ENCODE results near the gene PADI3.

PADI3 gene

GRCh38 chr1:17250601-17251000 is 1.7 kb downstream of the PADI3 start:
- TF ChIP-seq, protein P1, sequence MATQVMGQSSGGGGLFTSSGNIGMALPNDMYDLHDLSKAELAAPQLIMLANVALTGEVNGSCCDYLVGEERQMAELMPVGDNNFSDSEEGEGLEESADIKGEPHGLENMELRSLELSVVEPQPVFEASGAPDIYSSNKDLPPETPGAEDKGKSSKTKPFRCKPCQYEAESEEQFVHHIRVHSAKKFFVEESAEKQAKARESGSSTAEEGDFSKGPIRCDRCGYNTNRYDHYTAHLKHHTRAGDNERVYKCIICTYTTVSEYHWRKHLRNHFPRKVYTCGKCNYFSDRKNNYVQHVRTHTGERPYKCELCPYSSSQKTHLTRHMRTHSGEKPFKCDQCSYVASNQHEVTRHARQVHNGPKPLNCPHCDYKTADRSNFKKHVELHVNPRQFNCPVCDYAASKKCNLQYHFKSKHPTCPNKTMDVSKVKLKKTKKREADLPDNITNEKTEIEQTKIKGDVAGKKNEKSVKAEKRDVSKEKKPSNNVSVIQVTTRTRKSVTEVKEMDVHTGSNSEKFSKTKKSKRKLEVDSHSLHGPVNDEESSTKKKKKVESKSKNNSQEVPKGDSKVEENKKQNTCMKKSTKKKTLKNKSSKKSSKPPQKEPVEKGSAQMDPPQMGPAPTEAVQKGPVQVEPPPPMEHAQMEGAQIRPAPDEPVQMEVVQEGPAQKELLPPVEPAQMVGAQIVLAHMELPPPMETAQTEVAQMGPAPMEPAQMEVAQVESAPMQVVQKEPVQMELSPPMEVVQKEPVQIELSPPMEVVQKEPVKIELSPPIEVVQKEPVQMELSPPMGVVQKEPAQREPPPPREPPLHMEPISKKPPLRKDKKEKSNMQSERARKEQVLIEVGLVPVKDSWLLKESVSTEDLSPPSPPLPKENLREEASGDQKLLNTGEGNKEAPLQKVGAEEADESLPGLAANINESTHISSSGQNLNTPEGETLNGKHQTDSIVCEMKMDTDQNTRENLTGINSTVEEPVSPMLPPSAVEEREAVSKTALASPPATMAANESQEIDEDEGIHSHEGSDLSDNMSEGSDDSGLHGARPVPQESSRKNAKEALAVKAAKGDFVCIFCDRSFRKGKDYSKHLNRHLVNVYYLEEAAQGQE (IDR thresholded peaks at IDR 0.05; ENCODE audit: insufficient read depth in 1 of 2, low read depth in 2 of 2, low read length in 2 of 2): no peak
- TF ChIP-seq FOXP2 (optimal IDR thresholded peaks at IDR 0.05; ENCODE audit: borderline replicate concordance, extremely low read depth, extremely low read length, insufficient read depth) (no peak), POLR2AphosphoS5 (IDR thresholded peaks at IDR 0.05; ENCODE audit: low read depth, low read length) (no peak), SIN3A (IDR thresholded peaks at IDR 0.05; ENCODE audit: borderline replicate concordance, insufficient read depth, low read length) (no peak), TAF1 (IDR thresholded peaks at IDR 0.05; ENCODE audit: borderline replicate concordance, insufficient read depth, low read length) (no peak)

GRCh38 chr1:17251246-17251645 is 2.3 kb downstream of the PADI3 start:
- TF ChIP-seq, protein P1 (IDR thresholded peaks at IDR 0.05; ENCODE audit: insufficient read depth in 1 of 2, low read depth in 2 of 2, low read length in 2 of 2): no peak
- TF ChIP-seq FOXP2 (optimal IDR thresholded peaks at IDR 0.05; ENCODE audit: borderline replicate concordance, extremely low read depth, extremely low read length, insufficient read depth) (no peak), TAF1 (IDR thresholded peaks at IDR 0.05; ENCODE audit: borderline replicate concordance, insufficient read depth, low read length) (no peak), POLR2AphosphoS5 (IDR thresholded peaks at IDR 0.05; ENCODE audit: low read depth, low read length) (no peak), SIN3A (IDR thresholded peaks at IDR 0.05; ENCODE audit: borderline replicate concordance, insufficient read depth, low read length) (no peak)

DNA sequence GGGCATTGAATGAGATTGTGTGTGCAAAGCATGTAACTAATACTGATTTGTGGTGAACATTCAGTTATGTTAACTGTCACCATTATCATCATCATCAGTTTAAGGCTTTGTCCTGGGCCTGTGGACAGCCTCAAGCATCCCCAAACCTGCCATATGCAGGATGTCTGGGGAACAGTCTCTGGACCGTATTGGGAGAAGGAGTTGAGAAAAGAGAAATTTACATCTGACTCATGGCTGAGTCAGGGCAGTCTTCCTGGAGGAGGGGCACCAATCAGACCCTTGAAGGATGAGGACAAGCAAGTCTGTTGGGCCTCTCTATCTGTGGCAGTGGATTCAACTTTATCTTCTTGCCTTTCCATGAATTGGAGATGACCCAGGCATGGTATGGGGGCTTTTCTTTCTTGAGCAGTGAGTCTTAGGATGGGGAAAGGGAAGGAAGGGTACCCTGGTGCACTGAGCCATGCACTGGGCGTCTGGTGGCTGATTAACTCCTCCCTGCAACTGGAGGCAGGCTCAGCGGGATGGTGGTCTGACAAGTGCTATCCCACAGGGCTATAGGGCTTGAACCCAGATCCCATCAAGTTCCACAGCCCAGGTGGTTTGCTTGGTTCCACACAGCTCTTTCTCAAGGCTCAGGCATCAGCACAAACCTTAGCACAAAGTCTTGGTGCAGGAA is 2.9 kb downstream of the PADI3 start:
- no peak for TF ChIP-seq SIN3A (IDR thresholded peaks at IDR 0.05; ENCODE audit: borderline replicate concordance, insufficient read depth, low read length)
- TF ChIP-seq TAF1 (IDR thresholded peaks at IDR 0.05; ENCODE audit: borderline replicate concordance, insufficient read depth, low read length): no peak
- TF ChIP-seq, protein P1 (IDR thresholded peaks at IDR 0.05; ENCODE audit: insufficient read depth in 1 of 2, low read depth in 2 of 2, low read length in 2 of 2): no peak
- no peak for TF ChIP-seq POLR2AphosphoS5 (IDR thresholded peaks at IDR 0.05; ENCODE audit: low read depth, low read length)
- no peak for TF ChIP-seq FOXP2 (optimal IDR thresholded peaks at IDR 0.05; ENCODE audit: borderline replicate concordance, extremely low read depth, extremely low read length, insufficient read depth)

DNA sequence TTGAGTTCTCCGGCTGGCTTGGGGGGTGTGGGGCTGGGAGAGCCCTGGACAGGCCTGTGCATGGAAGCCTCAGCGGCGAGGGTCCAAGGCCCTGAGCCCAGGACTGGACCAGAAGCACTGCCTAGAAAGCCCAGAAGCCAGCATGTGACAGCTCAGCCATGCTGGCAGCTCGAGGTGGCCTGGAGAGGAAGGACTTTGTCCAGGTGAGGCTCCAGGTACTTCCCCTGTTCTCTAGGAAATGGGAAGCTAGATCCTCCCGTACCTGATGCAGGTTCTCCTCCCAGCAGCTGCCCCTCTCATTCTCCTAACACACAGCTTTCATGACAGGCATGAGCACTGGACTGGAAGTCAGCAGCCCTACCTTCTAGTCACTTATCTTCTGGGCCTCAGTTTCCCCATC is 6.4 kb downstream of the PADI3 start:
- TF ChIP-seq TAF1 (IDR thresholded peaks at IDR 0.05; ENCODE audit: borderline replicate concordance, insufficient read depth, low read length): no peak
- TF ChIP-seq FOXP2 (optimal IDR thresholded peaks at IDR 0.05; ENCODE audit: borderline replicate concordance, extremely low read depth, extremely low read length, insufficient read depth): no peak

DNA sequence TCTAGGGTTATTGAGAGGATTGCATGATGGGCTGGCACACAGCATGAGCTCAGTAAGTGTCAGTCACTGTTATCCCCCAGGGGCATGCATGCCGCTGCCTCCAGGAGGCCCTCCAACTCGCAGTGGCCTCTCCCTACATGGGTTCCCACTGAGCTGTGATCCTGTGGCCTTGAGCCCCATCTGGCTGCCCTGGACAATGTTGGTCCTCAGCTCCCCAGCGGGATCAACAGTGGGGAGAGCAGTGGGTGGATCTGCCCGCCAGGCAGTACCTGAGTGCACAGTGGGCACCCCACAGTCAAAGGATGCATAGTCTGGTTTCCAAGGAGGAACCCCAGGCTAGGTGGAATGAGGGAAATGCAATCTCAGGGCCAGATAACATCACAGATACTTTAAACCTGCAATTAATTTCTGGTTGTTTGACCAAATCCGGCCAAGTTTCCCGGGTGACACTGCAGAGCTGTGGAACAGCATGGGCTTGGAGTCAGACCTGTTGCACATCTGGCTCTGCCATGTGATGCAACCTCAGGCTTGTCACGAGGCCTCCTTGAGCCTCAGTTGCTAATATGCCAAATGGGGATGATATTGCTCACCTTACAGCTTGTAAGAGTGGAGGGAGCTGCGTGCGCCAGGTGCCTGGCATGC is 9.3 kb downstream of the PADI3 start:
- TF ChIP-seq POLR2AphosphoS5 (IDR thresholded peaks at IDR 0.05; ENCODE audit: low read depth, low read length) (no peak), FOXP2 (optimal IDR thresholded peaks at IDR 0.05; ENCODE audit: borderline replicate concordance, extremely low read depth, extremely low read length, insufficient read depth) (no peak), TAF1 (IDR thresholded peaks at IDR 0.05; ENCODE audit: borderline replicate concordance, insufficient read depth, low read length) (no peak), SIN3A (IDR thresholded peaks at IDR 0.05; ENCODE audit: borderline replicate concordance, insufficient read depth, low read length) (no peak)
- TF ChIP-seq, protein P1 (IDR thresholded peaks at IDR 0.05; ENCODE audit: insufficient read depth in 1 of 2, low read depth in 2 of 2, low read length in 2 of 2): no peak

Measured in PFSK-1 (cell line).